Keratinocyte (primary cell): Measurements from ENCODE around the gene ROMO1. TPM values are rescaled to one million over a fixed set of nuclear protein-coding genes. Genes with fewer than 3 reads are reported as not detected.

Source experiments
- DNase-seq: peaks from one replicate; pipeline ENCODE4 v3.0.0-alpha.2; 2011; ENCODE audit warnings: low read depth, missing footprints, low spot score
- FAIRE-seq: peaks from 2 replicates; lab custom pipeline; 2011; peaks lifted over from hg19 to GRCh38; lab: Jason Lieb, UNC
- H2AFZ ChIP-seq: 2 replicates; pipeline ENCODE4 v1.6.0; 2012; ENCODE audit warnings: low read length, control low read depth, inconsistent platforms; ENCODE audit not compliant: control insufficient read depth
- H3K27ac ChIP-seq: 2 replicates; pipeline ENCODE4 v1.5.1; 2011; ENCODE audit warnings: low read length; ENCODE audit not compliant: control insufficient read depth, insufficient read depth
- H3K27me3 ChIP-seq: 3 replicates; pipeline ENCODE4 v1.6.0; 2011; ENCODE audit warnings: low read length; ENCODE audit not compliant: control insufficient read depth, insufficient read depth; ENCODE audit errors: extremely low read depth
- H3K36me3 ChIP-seq, 2 experiments: 2 replicates in 1 of 2; 3 replicates in 1 of 2; pipeline ENCODE4 v1.5.1; 2011; ENCODE audit warnings: low read length in 2 of 2, mild to moderate bottlenecking in 1 of 2; ENCODE audit not compliant: control insufficient read depth in 2 of 2, insufficient read depth in 2 of 2; ENCODE audit errors: extremely low read depth in 1 of 2
- H3K4me1 ChIP-seq: 3 replicates; pipeline ENCODE4 v1.5.1; 2011; ENCODE audit warnings: low read length; ENCODE audit not compliant: control insufficient read depth, insufficient read depth; ENCODE audit errors: extremely low read depth
- H3K4me2 ChIP-seq: 3 replicates; pipeline ENCODE4 v1.6.0; 2011; ENCODE audit warnings: low read depth, low read length; ENCODE audit not compliant: control insufficient read depth, insufficient read depth; ENCODE audit errors: extremely low read depth
- H3K4me3 ChIP-seq, 3 experiments: fragments of 200-600 bp in 1 of 3; sonication (generic) in 1 of 3; 2 replicates in 2 of 3; 3 replicates in 1 of 3; pipeline ENCODE4 v1.5.1; 2011 to 2016; ENCODE audit warnings: low read length in 3 of 3, mild to moderate bottlenecking in 3 of 3, control low read depth in 2 of 3, inconsistent platforms in 1 of 3, low read depth in 1 of 3, mixed read lengths in 1 of 3, mixed run types in 1 of 3, moderate library complexity in 1 of 3; ENCODE audit not compliant: control insufficient read depth in 2 of 3, insufficient read depth in 2 of 3; ENCODE audit errors: extremely low read depth in 1 of 3
- H3K79me2 ChIP-seq: 2 replicates; pipeline ENCODE4 v1.6.0; 2012; ENCODE audit warnings: low read length; ENCODE audit not compliant: control insufficient read depth, insufficient read depth
- H3K9ac ChIP-seq: 3 replicates; pipeline ENCODE4 v1.6.0; 2011; ENCODE audit warnings: low read length; ENCODE audit not compliant: control insufficient read depth, insufficient read depth; ENCODE audit errors: extremely low read depth
- H3K9me1 ChIP-seq: 3 replicates; pipeline ENCODE4 v1.6.0; 2011; ENCODE audit warnings: low read length; ENCODE audit not compliant: control insufficient read depth, insufficient read depth; ENCODE audit errors: extremely low read depth
- H3K9me3 ChIP-seq: 2 replicates; pipeline ENCODE4 v1.5.1; 2012; ENCODE audit warnings: low read depth, low read length; ENCODE audit not compliant: control insufficient read depth
- H4K20me1 ChIP-seq: 3 replicates; pipeline ENCODE4 v1.6.0; 2011; ENCODE audit warnings: low read length; ENCODE audit not compliant: control insufficient read depth, insufficient read depth; ENCODE audit errors: extremely low read depth
- EZH2 ChIP-seq: IDR thresholded peaks from one replicate; pipeline ENCODE4 v1.6.1; 2012; ENCODE audit warnings: inconsistent platforms, mild to moderate bottlenecking, low read length, moderate library complexity
- dilution Hi-C: fragments of 300-500 bp; cut with MboI; formaldehyde crosslinking; loops from one replicate; pipeline ENCODE4 v1.7.0; 2020; ENCODE audit warnings: low sequenced_read_pairs; ENCODE audit not compliant: extremely low pct_ligation_motif_present
- polyA plus RNA-seq, 5 experiments: library from polyadenylated mRNA; depleted of rRNA in 3 of 5; stranded (reverse) in 3 of 5; stranded (forward) in 1 of 5; unstranded in 1 of 5; fragments of >200 nt; gene quantifications; 1 replicate in 1 of 5; 2 replicates in 3 of 5; 3 replicates in 1 of 5; pipeline versions ENCODE4 v1.2.1 to v1.2.3, GENCODE V29; 2011 to 2012; ENCODE audit warnings: missing spikeins in 2 of 5, low read depth in 1 of 5, low replicate concordance in 1 of 5
- TF ChIP-seq, protein P1 (sequence below), 3 experiments: IDR thresholded peaks in 1 of 3; conservative IDR thresholded peaks in 1 of 3; optimal IDR thresholded peaks in 1 of 3; 2 replicates in 2 of 3; 3 replicates in 1 of 3; pipeline versions ENCODE3 to v1.5.1; 2011; ENCODE audit warnings: low read length in 3 of 3, mild to moderate bottlenecking in 3 of 3, moderate library complexity in 2 of 3, control low read depth in 1 of 3, inconsistent platforms in 1 of 3; ENCODE audit not compliant: insufficient read depth in 2 of 3; ENCODE audit errors: extremely low read depth in 1 of 3

Gene ROMO1
- polyA plus RNA-seq, 1 donor (not counting 4 experiments of a cell fraction or from before 2014, with no cell fraction given) = 195 TPM

GRCh38 chr20:35708502-35708901 lies 9.3 kb downstream of the ROMO1 start:
- Histone ChIP-seq H3K27ac (no peak overlapping the region), H4K20me1 (peaks cover 14% of the 10 kb centered on the region), H3K4me2 (no peak overlapping the region), H3K9ac (no peak overlapping the region), H3K27me3 (no peaks in the 10 kb centered on the region), H3K36me3 (peaks cover 27 to 45% of the 10 kb centered on the region in 2 experiments), H3K9me1 (no peaks in the 10 kb centered on the region), H3K9me3 (no peaks in the 10 kb centered on the region), H3K4me3 (no peak overlapping the region), H3K4me1 (no peaks in the 10 kb centered on the region), H2AFZ (no peak overlapping the region), H3K79me2 (peaks cover 40% of the 10 kb centered on the region)
- dilution Hi-C loops = no loop called here
- TF ChIP-seq, protein P1, sequence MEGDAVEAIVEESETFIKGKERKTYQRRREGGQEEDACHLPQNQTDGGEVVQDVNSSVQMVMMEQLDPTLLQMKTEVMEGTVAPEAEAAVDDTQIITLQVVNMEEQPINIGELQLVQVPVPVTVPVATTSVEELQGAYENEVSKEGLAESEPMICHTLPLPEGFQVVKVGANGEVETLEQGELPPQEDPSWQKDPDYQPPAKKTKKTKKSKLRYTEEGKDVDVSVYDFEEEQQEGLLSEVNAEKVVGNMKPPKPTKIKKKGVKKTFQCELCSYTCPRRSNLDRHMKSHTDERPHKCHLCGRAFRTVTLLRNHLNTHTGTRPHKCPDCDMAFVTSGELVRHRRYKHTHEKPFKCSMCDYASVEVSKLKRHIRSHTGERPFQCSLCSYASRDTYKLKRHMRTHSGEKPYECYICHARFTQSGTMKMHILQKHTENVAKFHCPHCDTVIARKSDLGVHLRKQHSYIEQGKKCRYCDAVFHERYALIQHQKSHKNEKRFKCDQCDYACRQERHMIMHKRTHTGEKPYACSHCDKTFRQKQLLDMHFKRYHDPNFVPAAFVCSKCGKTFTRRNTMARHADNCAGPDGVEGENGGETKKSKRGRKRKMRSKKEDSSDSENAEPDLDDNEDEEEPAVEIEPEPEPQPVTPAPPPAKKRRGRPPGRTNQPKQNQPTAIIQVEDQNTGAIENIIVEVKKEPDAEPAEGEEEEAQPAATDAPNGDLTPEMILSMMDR (optimal IDR thresholded peaks at IDR 0.05 in 1 of 3, IDR thresholded peaks at IDR 0.05 in 1 of 3, conservative IDR thresholded peaks at IDR 0.05 in 1 of 3; ENCODE audit: extremely low read depth in 1 of 3, insufficient read depth in 2 of 3, low read length in 3 of 3) = no peak
- no peak for TF ChIP-seq EZH2
- DNase-seq (no peak), FAIRE-seq (no peak)

GRCh38 chr20:35709259-35709658 lies 10.1 kb downstream of the ROMO1 start:
- no peaks in the 10 kb centered on the region for H3K9me1 ChIP-seq
- H3K4me2 ChIP-seq = no peak overlapping the region
- H3K36me3 ChIP-seq = peaks cover 32 to 48% of the 10 kb centered on the region in 2 experiments
- no peak for TF ChIP-seq EZH2
- TF ChIP-seq, protein P1 (optimal IDR thresholded peaks at IDR 0.05 in 1 of 3, IDR thresholded peaks at IDR 0.05 in 1 of 3, conservative IDR thresholded peaks at IDR 0.05 in 1 of 3; ENCODE audit: extremely low read depth in 1 of 3, insufficient read depth in 2 of 3, low read length in 3 of 3) = no peak
- peaks cover 47% of the 10 kb centered on the region for H3K79me2 ChIP-seq
- H3K4me3 ChIP-seq = no peak overlapping the region
- no peak overlapping the region for H3K9ac ChIP-seq
- dilution Hi-C loops = no loop called here
- DNase-seq (no peak), FAIRE-seq (no peak)
- H3K27ac ChIP-seq = no peak overlapping the region
- H3K4me1 ChIP-seq = no peaks in the 10 kb centered on the region
- no peaks in the 10 kb centered on the region for H3K9me3 ChIP-seq
- H2AFZ ChIP-seq = no peak overlapping the region
- H3K27me3 ChIP-seq = no peaks in the 10 kb centered on the region
- peaks cover 10% of the 10 kb centered on the region for H4K20me1 ChIP-seq
